GM06990 (cell line): ENCODE results near the gene BOLA3.
A peak's percentile ranks its signal among the peaks of the same experiment; 100 is the strongest.
"Not testable (repeated sequence)": the region's sequence is repeated elsewhere in the genome, so short reads cannot be mapped to it uniquely, and the experiment has no call there.

ENCODE experiments used
- DNase-seq: peaks from one replicate; pipeline ENCODE4 v3.0.0-alpha.2; 2011; ENCODE audit not compliant: insufficient read length; ENCODE audit errors: extremely low read depth
- H3K27me3 ChIP-seq: replicated peaks from 2 replicates; pipeline ENCODE4 v1.6.0; 2011; ENCODE audit warnings: low read length; ENCODE audit not compliant: control insufficient read depth, insufficient read depth
- H3K36me3 ChIP-seq: 2 replicates; pipeline ENCODE4 v1.5.1; 2011; ENCODE audit warnings: low read length; ENCODE audit not compliant: control insufficient read depth, insufficient read depth
- H3K4me3 ChIP-seq: replicated peaks from 2 replicates; pipeline ENCODE4 v1.5.1; 2011; ENCODE audit warnings: low read depth, mild to moderate bottlenecking, control low read depth, low read length
- CTCF ChIP-seq: IDR thresholded peaks from 2 replicates; pipeline ENCODE4 v1.5.1; 2011; ENCODE audit warnings: low read length, control low read depth, mild to moderate bottlenecking, inconsistent platforms; ENCODE audit not compliant: insufficient read depth, poor library complexity, severe bottlenecking

Gene BOLA3

GRCh38 chr2:74130211-74130995 lies 17.3 kb downstream of the BOLA3 start:
- peaks cover 6% of the 10 kb centered on the region for H3K36me3 ChIP-seq
- H3K27me3 ChIP-seq: no peaks in the 10 kb centered on the region
- DNase-seq: no peak
- no peak overlapping the region for H3K4me3 ChIP-seq
- no peak for TF ChIP-seq CTCF

- TF ChIP-seq CTCF: no peak
Measured at GRCh38 chr2:74128206-74128605, 19.5 kb downstream of the BOLA3 start.

GRCh38 chr2:74123955-74124354 lies 23.8 kb downstream of the BOLA3 start:
- not testable (repeated sequence) for H3K27me3 ChIP-seq, H3K36me3 ChIP-seq, DNase-seq, H3K4me3 ChIP-seq

More at GRCh38 chr2:74128206-74128605, 19.5 kb downstream of the BOLA3 start:
- Histone ChIP-seq H3K36me3 (no peaks in the 10 kb centered on the region; the same call in 1 of the 2 replicates), H3K27me3 (no peaks in the 10 kb centered on the region), H3K4me3 (no peak overlapping the region)
- DNase-seq: no peak

GRCh38 chr2:74121846-74122245 lies 25.9 kb downstream of the BOLA3 start:
- H3K4me3 ChIP-seq, DNase-seq, H3K27me3 ChIP-seq, H3K36me3 ChIP-seq: not testable (repeated sequence)

GRCh38 chr2:74119912-74120825 lies 27.5 kb downstream of the BOLA3 start:
- H3K4me3 ChIP-seq: peak overlapping the region; percentile 73

GRCh38 chr2:74119339-74119738 lies 28.4 kb downstream of the BOLA3 start:
- Histone ChIP-seq H3K4me3 (peak overlapping the region; percentile 10; the same call in 1 of the 2 replicates), H3K27me3 (no peaks in the 10 kb centered on the region), H3K36me3 (no peaks in the 10 kb centered on the region)
- TF ChIP-seq CTCF: peak; percentile 11
- DNase-seq: no peak

More at GRCh38 chr2:74119912-74120825, 27.5 kb downstream of the BOLA3 start:
- Histone ChIP-seq H3K27me3 (no peaks in the 10 kb centered on the region), H3K36me3 (no peaks in the 10 kb centered on the region)
- peak; percentile 81 for TF ChIP-seq CTCF
- peak; percentile 94 for DNase-seq
